Activated naive CD4-positive, alpha-beta T cell treated with Interleukin-2 at 50 U/mL for 16 hours (primary cell): ENCODE measurements around the gene SLCO3A1.
"Not testable (repeated sequence)": the region's sequence is repeated elsewhere in the genome, so short reads cannot be mapped to it uniquely, and the experiment has no call there.

Experiments
- DNase-seq: peaks from one replicate; pipeline ENCODE4 v3.0.0-alpha.2; 2020

Gene SLCO3A1

GRCh38 chr15:91942720-91943394 is 89.3 kb downstream of the SLCO3A1 start:
- peak; percentile 31 for DNase-seq

GRCh38 chr15:91944331-91944730 is 90.8 kb downstream of the SLCO3A1 start:
- no peak for DNase-seq

- no peak for DNase-seq
Observed at GRCh38 chr15:91945385-91945784, 91.9 kb downstream of the SLCO3A1 start.

GRCh38 chr15:91946075-91946474 is 92.6 kb downstream of the SLCO3A1 start:
- DNase-seq, result no peak

GRCh38 chr15:91946581-91947292 is 93.2 kb downstream of the SLCO3A1 start:
- DNase-seq, result no peak

GRCh38 chr15:91947293-91947679 is 93.8 kb downstream of the SLCO3A1 start:
- DNase-seq, result no peak

GRCh38 chr15:91947683-91948608 is 94.4 kb downstream of the SLCO3A1 start:
- DNase-seq, result no peak

- no peak for DNase-seq
Observed at GRCh38 chr15:91949361-91949760, 95.9 kb downstream of the SLCO3A1 start.

GRCh38 chr15:91950054-91950453 is 96.5 kb downstream of the SLCO3A1 start:
- DNase-seq, result no peak

GRCh38 chr15:91950631-91951329 is 97.3 kb downstream of the SLCO3A1 start:
- no peak for DNase-seq

- no peak for DNase-seq
Observed at GRCh38 chr15:91952216-91952615, 98.7 kb downstream of the SLCO3A1 start.

- no peak for DNase-seq
Observed at GRCh38 chr15:91953432-91953831, 99.9 kb downstream of the SLCO3A1 start.

GRCh38 chr15:91954292-91954691 is 100.8 kb downstream of the SLCO3A1 start:
- DNase-seq, result no peak

GRCh38 chr15:91956026-91956723 is 102.7 kb downstream of the SLCO3A1 start:
- DNase-seq, result no peak

- DNase-seq, result no peak
Observed at GRCh38 chr15:91961357-91961756, 107.8 kb downstream of the SLCO3A1 start.

- not testable (repeated sequence) for DNase-seq
Observed at GRCh38 chr15:91963747-91964146, 110.2 kb downstream of the SLCO3A1 start.

- DNase-seq, result no peak
Observed at GRCh38 chr15:91965501-91966193, 112.1 kb downstream of the SLCO3A1 start.

GRCh38 chr15:91966194-91966552 is 112.7 kb downstream of the SLCO3A1 start:
- DNase-seq, result no peak

- DNase-seq, result no peak
Observed at GRCh38 chr15:91967935-91968606, 114.6 kb downstream of the SLCO3A1 start.

GRCh38 chr15:91968610-91969009 is 115.1 kb downstream of the SLCO3A1 start:
- DNase-seq, result no peak

GRCh38 chr15:91970142-91970541 is 116.6 kb downstream of the SLCO3A1 start:
- DNase-seq, result no peak
